ENCODE results near the gene ARHGAP28. TPM values are rescaled to one million over a fixed set of nuclear protein-coding genes. Genes with fewer than 3 reads are reported as not detected.

The ARHGAP28 gene
- total and polyA plus RNA-seq, 2 of the 13 experiments (the other 11 are each of a cell fraction or from before 2014, with no cell fraction given): not detected

GRCh38 chr18:6874315-6874714 is 144.8 kb downstream of the ARHGAP28 start:
- WGBS (ENCODE audit: low lambda C conversion rate): 0% methylated on average over 1 of the region's 1 CpG
- no peaks in the 10 kb centered on the region for H3K9me3 ChIP-seq (ENCODE audit: low read length)
- no peak for ATAC-seq
- H3K27ac ChIP-seq (ENCODE audit: extremely low read length, insufficient read depth, low read length): no peak overlapping the region
- no peak for FAIRE-seq
- ChIA-PET CTCF (ENCODE audit: low intra/inter-chr PET ratio, low total read pairs) (no interaction called here), POLR2A (no interaction called here)
- H3K27me3 ChIP-seq (ENCODE audit: control insufficient read depth in 1 of 2, insufficient read depth in 2 of 2, low read length in 2 of 2): peaks cover 0 to 17% of the 10 kb centered on the region in 2 experiments; a peak in 1 of 5 replicates
- no peak for DNase-seq (ENCODE audit: low spot score)
- H3K4me3 ChIP-seq (replicated peaks in 1 of 3; ENCODE audit: insufficient read depth in 1 of 3, low read depth in 2 of 3, low read length in 3 of 3): no peak overlapping the region
- no peak overlapping the region for H2AFZ ChIP-seq (ENCODE audit: low read length)
- no peaks in the 10 kb centered on the region for H3K4me1 ChIP-seq (ENCODE audit: insufficient read depth, low read length)
- H3K79me2 ChIP-seq (ENCODE audit: insufficient read depth, low read length): no peaks in the 10 kb centered on the region
- H3K4me2 ChIP-seq (ENCODE audit: low read depth, low read length): no peak overlapping the region
- no peak overlapping the region for H3K9ac ChIP-seq (ENCODE audit: insufficient read depth, low read depth, low read length)
- no peak for TF ChIP-seq FOXJ3 (CRISPR knock-in tag; IDR thresholded peaks at IDR 0.05; ENCODE audit: borderline replicate concordance)
- TF ChIP-seq MTA1 (CRISPR knock-in tag; IDR thresholded peaks at IDR 0.05; ENCODE audit: borderline replicate concordance): no peak
- no peak for TF ChIP-seq ZKSCAN8 (CRISPR knock-in tag; IDR thresholded peaks at IDR 0.05; ENCODE audit: borderline replicate concordance)
- no peak for TF ChIP-seq ATM (IDR thresholded peaks at IDR 0.05; ENCODE audit: borderline replicate concordance)
- TF ChIP-seq KLF9 (CRISPR knock-in tag; IDR thresholded peaks at IDR 0.05; ENCODE audit: low read depth): no peak
- TF ChIP-seq HNF1A (IDR thresholded peaks at IDR 0.05; ENCODE audit: low read depth): no peak
- no peak for TF ChIP-seq HNF1A (CRISPR knock-in tag; IDR thresholded peaks at IDR 0.05; ENCODE audit: borderline replicate concordance)
- TF ChIP-seq MATR3 (CRISPR knock-in tag; IDR thresholded peaks at IDR 0.05): no peak
- no peak for TF ChIP-seq RBM39 (IDR thresholded peaks at IDR 0.05; ENCODE audit: low read depth, low read length, poor library complexity, severe bottlenecking)
- TF ChIP-seq JUN (CRISPR knock-in tag; IDR thresholded peaks at IDR 0.05): no peak
- TF ChIP-seq ZBTB49 (CRISPR knock-in tag; IDR thresholded peaks at IDR 0.05; ENCODE audit: borderline replicate concordance): no peak
- no peak for TF ChIP-seq EEA1 (CRISPR knock-in tag; IDR thresholded peaks at IDR 0.05; ENCODE audit: borderline replicate concordance)
- TF ChIP-seq WIZ (CRISPR knock-in tag; IDR thresholded peaks at IDR 0.05): no peak
- no peak for TF ChIP-seq ZNF431 (CRISPR knock-in tag; IDR thresholded peaks at IDR 0.05; ENCODE audit: borderline replicate concordance, low read depth)
- intact Hi-C loops (cut with micrococcal nuclease; ENCODE audit: unreplicated experiment): no loop called here
- no peaks in the 10 kb centered on the region for H3K36me3 ChIP-seq (replicated peaks in 1 of 2; ENCODE audit: control insufficient read depth in 1 of 2, insufficient read depth in 2 of 2, low read length in 2 of 2)
- no peaks in the 10 kb centered on the region for H4K20me1 ChIP-seq (ENCODE audit: insufficient read depth, low read length)
- in situ Hi-C loops (cut with HindIII; ENCODE audit: extremely low pct_ligation_motif_present, low pct_unique_long_range_greater_than_20kb): no loop called here
- BruUV-seq (replicated peaks): no TSS peak

Measured in HepG2 (cell line).